NCI-H1436 treated with DMSO at 0.1 percent for 48 hours (cell line): ENCODE measurements around the gene CLVS2.

Source experiments
- DNase-seq: peaks from one replicate; lab custom pipeline; 2025; lab: John Stamatoyannopoulos, UW

CLVS2 gene

GRCh38 chr6:122995921-122996793 lies at the start of gene CLVS2:
Gene CLVS2 (plus strand): TSS chr6:122996235. CDS start chr6:122997778, 1,543 bp downstream.
- no peak for DNase-seq

DNA sequence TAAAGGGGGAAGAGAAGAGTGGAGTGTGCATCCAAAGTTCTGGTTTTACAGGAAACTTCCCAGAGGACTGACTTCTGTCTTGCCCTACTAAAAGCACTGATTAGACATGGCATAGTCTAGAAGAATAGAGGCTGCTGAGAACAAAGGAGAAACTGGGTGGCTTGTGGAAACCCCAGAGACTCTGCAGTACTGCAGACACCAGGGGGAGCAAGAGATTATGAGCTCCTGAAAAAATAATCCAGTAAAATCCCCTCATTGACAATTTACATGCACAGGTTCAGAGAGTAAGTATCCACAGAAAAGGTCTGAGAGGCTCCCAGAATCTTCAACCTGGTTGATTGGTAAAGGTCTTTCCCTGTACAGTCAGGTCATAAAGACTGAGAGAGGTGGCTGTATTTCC lies 48.7 kb upstream of the CLVS2 start:
- DNase-seq = no peak

DNA sequence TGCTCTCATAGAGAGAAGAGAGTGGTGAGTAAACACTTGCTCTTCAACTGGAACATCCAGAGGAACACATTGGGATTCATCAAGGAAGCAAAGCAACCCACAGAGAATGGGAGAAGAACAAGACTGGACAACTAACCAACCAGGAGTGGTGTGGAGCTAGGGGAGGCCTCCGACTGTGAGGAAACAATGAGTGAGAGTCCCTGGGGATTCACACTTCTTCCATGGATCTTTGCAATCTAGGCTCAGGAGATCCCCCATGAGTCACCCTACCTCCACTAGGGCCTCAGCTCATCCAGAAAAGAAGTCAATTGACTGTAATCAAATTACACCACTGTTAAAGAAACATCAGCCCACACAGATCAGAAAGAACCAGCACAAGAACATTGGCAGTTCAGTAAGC lies 42.3 kb upstream of the CLVS2 start:
- no peak for DNase-seq

GRCh38 chr6:122956376-122956775 lies 39.7 kb upstream of the CLVS2 start:
- no peak for DNase-seq

GRCh38 chr6:122962000-122962624 lies 33.9 kb upstream of the CLVS2 start:
- DNase-seq = no peak

GRCh38 chr6:122969999-122970533 lies 26.0 kb upstream of the CLVS2 start:
- no peak for DNase-seq

DNA sequence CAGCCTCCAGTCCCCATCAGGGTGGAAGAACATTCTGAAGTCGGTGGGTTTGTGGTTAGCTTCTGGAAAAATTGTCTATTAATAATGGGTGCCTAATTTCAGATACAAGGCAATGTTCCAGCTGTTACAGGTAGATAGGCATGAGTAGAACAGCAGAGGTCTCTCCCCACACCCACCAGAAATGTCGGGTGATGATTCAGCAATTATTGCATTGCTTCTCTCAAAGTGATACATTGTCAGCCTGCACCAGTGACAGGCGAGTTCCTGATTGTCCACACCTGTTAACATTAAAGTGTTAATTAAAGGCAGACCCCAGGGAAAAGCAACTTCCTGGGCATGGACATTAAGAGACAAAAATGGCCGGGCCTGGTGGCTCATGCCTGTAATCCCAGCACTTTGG lies 18.9 kb upstream of the CLVS2 start:
- DNase-seq = no peak

DNA sequence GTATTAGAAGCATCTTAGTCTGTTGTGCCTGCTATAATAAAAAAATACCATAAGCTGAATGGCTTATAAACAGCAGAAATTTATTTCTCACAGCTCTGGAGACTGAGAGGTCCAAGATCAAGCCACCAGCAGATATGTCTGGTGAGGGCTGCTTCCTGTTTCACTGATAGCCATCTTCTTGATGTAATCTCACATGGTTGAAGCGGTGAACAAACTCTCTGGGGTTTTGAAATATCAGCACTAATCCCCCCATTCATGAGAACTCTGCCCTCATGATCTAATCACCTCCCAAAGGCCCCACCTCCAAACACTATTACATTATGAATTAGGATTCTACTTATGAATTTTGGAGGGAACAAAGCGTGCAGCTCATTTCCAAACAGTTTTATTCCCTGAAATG lies 11.6 kb upstream of the CLVS2 start:
- no peak for DNase-seq

DNA sequence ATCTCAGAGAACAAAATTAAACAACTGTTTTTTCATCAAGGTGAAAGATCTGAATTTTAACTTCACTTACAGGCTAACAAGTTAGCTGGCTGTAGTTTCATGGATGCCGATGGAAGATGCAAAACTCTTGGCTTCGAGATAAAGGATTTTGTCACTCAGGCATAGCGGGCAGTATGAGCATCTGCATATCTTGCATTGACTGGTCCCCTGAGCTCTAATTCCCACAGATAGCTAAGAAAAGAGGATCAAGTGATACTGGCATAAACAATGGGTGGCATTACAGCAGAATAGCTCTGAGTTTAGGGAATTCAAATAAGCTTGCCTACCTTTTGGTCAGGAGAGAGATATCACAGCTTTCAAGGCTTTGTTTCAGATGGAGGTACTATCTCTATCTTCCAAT lies 1.8 kb upstream of the CLVS2 start:
- no peak for DNase-seq

GRCh38 chr6:122996794-122997505 lies 915 bp downstream of the CLVS2 start:
- no peak for DNase-seq

DNA sequence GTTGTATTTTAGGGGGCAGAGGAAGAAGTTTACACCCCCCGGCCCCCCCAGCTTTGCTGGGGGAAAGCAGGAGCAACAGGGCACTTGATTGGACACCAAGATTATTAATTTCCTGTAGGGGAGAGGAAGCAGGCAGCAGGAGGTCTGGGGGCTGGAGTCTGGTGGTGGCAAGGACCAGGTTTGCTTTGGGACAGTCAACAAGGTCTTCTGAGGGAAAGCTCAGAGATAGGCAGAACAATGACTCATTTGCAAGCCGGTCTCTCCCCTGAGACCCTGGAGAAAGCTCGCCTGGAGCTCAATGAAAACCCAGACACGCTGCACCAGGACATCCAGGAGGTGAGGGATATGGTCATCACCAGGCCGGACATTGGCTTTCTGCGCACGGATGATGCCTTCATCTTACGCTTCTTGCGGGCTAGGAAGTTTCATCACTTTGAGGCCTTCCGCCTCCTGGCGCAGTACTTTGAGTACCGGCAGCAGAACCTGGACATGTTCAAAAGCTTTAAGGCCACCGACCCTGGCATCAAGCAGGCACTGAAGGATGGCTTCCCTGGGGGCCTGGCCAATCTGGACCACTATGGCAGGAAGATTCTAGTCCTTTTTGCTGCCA lies 1.6 kb downstream of the CLVS2 start:
- no peak for DNase-seq

DNA sequence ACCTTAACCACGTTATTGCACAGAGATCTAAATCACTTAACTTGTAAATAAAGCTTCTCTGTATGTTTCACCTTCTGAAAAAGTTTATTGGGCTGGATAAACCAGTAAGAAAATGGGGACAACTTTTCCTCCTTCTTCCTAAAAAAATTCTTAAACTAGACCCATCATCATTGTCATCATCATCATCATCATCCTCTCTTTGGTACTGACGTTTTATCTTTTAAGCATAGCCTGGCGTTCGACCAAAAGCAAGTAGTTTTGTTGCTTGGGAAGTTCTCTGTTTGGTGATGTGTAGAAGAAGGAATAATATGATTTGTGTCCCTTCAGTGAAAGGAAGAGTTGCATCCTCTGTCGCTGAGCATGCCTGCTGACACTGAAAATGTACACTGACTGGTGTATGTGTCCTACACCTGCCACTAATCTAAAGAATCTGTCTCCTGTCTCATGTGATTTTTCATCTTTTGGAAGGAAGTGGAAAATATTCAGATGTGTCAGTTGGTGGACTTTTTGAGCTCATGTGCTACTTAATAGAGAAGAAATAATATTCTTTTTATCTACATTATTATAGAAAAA lies 2.5 kb downstream of the CLVS2 start:
- DNase-seq = no peak

GRCh38 chr6:123000244-123000770 lies 4.3 kb downstream of the CLVS2 start:
- no peak for DNase-seq

GRCh38 chr6:123001540-123001939 lies 5.5 kb downstream of the CLVS2 start:
- no peak for DNase-seq

- no peak for DNase-seq
These were observed 11.8 kb downstream of the CLVS2 start for GRCh38 chr6:123007885-123008284.

DNA sequence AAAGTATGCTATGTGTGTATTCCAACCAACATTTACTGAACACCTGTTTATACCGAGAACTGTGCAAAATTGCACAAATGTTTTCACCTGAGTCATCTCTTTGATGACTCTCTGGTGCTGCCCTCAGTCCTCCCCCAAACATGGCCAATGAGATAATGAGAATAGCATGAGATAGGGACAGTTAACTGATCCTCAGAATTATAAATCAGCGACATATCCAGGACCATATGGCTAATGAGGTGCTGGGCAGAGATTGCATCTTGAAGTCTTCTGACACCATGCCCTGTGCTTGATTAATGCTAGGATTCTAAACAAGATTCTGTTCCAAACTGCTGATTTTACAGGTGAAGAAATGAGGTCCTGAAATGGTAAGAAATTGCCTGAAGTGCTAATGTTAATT lies 13.0 kb downstream of the CLVS2 start:
- no peak for DNase-seq

DNA sequence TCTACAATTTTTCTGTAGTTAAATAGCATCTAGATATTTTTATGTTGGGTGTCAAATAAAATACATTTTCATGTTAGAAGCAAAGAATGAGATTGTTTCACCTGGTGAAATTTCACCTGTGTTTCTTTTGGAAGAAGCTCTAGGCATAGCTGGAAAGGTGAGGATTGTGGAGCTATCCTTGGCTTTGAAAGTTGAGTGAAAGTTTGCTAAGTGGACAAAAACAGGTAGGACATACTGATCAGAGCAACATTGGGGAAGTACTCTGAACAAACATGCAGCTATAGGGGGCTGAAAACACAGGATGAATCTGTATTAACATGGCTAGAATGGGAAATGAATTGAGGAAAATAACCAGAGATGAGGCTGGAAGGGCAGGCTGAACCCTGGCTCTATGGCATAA lies 18.8 kb downstream of the CLVS2 start:
- no peak for DNase-seq

DNA sequence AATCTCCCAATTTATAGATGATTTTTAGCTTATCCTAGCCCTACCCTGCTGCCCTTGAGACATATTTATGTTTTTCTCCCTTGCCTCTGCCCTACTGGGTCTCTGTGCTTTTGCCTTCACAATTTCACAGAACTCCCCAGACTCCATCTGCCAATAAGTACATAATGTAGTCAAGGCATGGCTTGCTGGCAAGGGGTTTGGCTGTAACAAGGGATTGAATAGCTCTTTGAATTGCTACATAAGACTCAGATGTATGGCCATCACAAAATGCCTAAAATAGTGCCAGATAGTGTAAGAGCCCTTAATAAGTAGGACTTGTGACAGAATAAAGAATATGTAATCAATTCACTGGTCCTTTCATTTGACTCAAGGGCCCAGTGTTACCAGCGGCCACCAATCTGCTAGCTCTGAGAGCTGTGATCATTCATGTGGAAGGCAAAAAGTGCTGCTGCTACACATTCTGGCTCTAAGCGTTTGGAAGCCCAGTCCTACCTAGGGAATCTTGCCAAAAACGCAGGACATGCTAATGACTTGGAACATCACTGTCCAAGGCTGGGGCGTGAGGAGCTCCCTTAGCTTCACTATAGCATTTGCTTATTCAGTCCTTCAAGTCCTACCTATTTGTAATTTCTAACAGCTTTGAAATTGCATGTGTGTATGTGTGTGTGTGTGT lies 20.5 kb downstream of the CLVS2 start:
- DNase-seq = no peak

DNA sequence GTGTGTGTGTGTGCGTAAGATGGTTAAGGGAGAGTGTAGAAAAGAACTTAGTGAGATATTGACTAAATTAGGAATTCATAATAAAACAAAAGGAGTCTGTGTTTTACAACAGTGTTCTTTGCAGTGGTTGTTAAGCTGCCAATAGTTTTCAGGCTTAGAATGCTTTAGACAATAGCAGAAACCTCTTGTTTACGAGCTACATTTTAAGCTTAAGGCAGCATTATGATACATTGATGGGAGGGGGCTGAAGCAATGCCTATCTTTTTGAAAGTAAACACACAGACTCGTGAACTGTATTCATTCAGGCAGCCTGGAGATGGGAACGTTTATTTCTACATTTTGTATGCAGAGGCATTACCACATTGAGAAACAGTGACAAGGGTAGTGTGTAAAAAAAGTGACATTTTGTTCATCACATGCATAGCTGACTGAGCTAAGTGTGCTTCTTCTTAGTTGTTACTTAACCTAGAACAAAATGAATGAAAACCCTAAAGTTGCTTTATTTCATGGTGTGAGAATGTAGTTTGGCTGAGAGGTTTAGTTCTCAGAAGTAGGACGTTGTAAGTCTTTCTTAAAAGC lies 21.2 kb downstream of the CLVS2 start:
- no peak for DNase-seq

DNA sequence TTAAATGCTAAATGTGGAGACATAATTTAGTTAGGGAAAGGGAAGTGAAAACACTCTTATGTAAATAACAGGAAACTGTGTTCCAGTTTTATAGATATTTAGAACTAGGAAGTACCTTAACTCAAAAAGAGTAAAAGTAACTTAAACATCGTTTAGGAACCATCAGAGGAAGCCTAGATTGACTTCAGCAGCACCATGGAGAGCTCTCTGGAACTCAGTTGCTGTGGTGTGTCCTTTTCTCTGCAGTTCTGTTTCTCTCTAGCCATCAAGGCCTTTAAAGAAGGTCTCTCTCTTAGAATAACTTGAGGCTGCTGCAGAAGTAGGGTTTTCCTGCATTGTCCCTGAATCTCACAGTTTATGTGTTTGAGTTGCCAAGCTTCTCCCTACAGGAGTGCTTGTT lies 26.9 kb downstream of the CLVS2 start:
- no peak for DNase-seq

DNA sequence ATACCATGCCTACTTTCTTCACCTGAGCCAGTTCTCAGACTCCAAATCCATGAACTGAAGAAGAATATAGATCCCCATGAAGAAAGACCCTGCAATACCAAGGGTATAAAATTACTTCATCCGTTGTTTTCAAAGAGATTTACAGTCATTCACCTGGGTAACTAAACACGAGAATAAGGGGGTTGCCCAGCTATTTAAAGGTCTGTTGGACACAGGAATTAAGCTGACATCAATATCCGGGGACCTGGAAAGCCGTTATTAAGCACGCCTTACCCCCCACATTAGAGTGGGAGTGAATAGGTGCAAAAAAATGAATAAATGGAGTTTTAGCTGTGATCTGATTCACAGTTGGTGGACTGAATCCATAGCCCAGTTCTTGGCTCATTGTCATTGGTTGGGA lies 28.9 kb downstream of the CLVS2 start:
- no peak for DNase-seq
